Naive thymus-derived CD4-positive, alpha-beta T cell (primary cell): ENCODE measurements around the gene GNB3. TPM values are rescaled to one million over a fixed set of nuclear protein-coding genes. Genes with fewer than 3 reads are reported as not detected.

ENCODE experiments used
- ATAC-seq: fragments of 150-1000 bp; cut with Tn5 transposase; 2 replicates; pipeline ENCODE4 v1.10.0; 2021; ENCODE audit warnings: mild to moderate bottlenecking, moderate library complexity
- CTCF ChIA-PET: fragments of 350-600 bp; sonication (Branson Sonifier 250); formaldehyde crosslinking; loops from one replicate; lab custom pipeline; 2021; ENCODE audit warnings: antibody characterized with exemption; lab: Charles Lee
- POLR2A ChIA-PET: fragments of 350-600 bp; sonication (Branson Sonifier 250); formaldehyde crosslinking; loops from one replicate; lab custom pipeline; 2021; ENCODE audit warnings: antibody characterized with exemption, inconsistent platforms; lab: Charles Lee
- DNase-seq, 9 donors: peaks; one replicate each; pipeline versions ENCODE4 v3.0.0 to v3.0.0-alpha.2; 2020 to 2022; ENCODE audit warnings: mixed read lengths in 1 of 9
- H3K27ac ChIP-seq: one replicate; pipeline ENCODE4 v1.7.0; 2013; ENCODE audit warnings: mild to moderate bottlenecking, low read depth, low read length, moderate library complexity
- H3K27me3 ChIP-seq, 2 donors: one replicate each; pipeline ENCODE4 v1.7.0; 2013; ENCODE audit warnings: low read length in 2 of 2, mild to moderate bottlenecking in 2 of 2, moderate library complexity in 2 of 2; ENCODE audit not compliant: control insufficient read depth in 2 of 2, insufficient read depth in 2 of 2
- H3K36me3 ChIP-seq, 3 experiments: 1 replicate in 2 of 3; 2 replicates in 1 of 3; pipeline ENCODE4 v1.7.0; 2013; ENCODE audit warnings: low read length in 3 of 3, mild to moderate bottlenecking in 3 of 3, moderate library complexity in 1 of 3; ENCODE audit not compliant: insufficient read depth in 3 of 3, control insufficient read depth in 2 of 3
- H3K4me1 ChIP-seq, 2 donors: one replicate each; pipeline ENCODE4 v1.7.0; 2013; ENCODE audit warnings: low read length in 2 of 2, mild to moderate bottlenecking in 2 of 2, moderate library complexity in 1 of 2; ENCODE audit not compliant: control insufficient read depth in 2 of 2, insufficient read depth in 2 of 2
- H3K4me3 ChIP-seq: 2 replicates; pipeline ENCODE4 v1.7.0; 2013; ENCODE audit warnings: mild to moderate bottlenecking, low read length
- H3K9me3 ChIP-seq, 3 experiments: 1 replicate in 2 of 3; 2 replicates in 1 of 3; pipeline ENCODE4 v1.7.0; 2013; ENCODE audit warnings: low read length in 3 of 3; ENCODE audit not compliant: control insufficient read depth in 2 of 3
- H3K27ac Mint-ChIP-seq, 9 donors: one replicate each; pipeline ENCODE4 v1.8.0; 2020 to 2022; ENCODE audit warnings: mixed read lengths in 9 of 9, mild to moderate bottlenecking in 8 of 9, moderate library complexity in 5 of 9, inconsistent platforms in 2 of 9
- H3K27me3 Mint-ChIP-seq, 5 donors: one replicate each; pipeline ENCODE4 v1.8.0; 2021 to 2022; ENCODE audit warnings: mixed read lengths in 5 of 5, mild to moderate bottlenecking in 1 of 5
- H3K36me3 Mint-ChIP-seq, 5 donors: one replicate each; pipeline ENCODE4 v1.8.0; 2020 to 2022; ENCODE audit warnings: mixed read lengths in 5 of 5, mild to moderate bottlenecking in 3 of 5, inconsistent platforms in 1 of 5
- H3K4me1 Mint-ChIP-seq, 7 donors: one replicate each; pipeline ENCODE4 v1.8.0; 2020 to 2022; ENCODE audit warnings: mixed read lengths in 7 of 7, mild to moderate bottlenecking in 3 of 7, inconsistent platforms in 1 of 7
- H3K4me3 Mint-ChIP-seq, 10 donors: one replicate each; pipeline ENCODE4 v1.8.0; 2020 to 2022; ENCODE audit warnings: mild to moderate bottlenecking in 10 of 10, mixed read lengths in 10 of 10, moderate library complexity in 6 of 10, inconsistent platforms in 2 of 10
- H3K9me3 Mint-ChIP-seq, 11 donors: one replicate each; pipeline ENCODE4 v1.8.0; 2020 to 2022; ENCODE audit warnings: mixed read lengths in 11 of 11, mild to moderate bottlenecking in 4 of 11, inconsistent platforms in 1 of 11, moderate library complexity in 1 of 11
- intact Hi-C, 2 donors: fragments of 100-400 bp; cut with micrococcal nuclease; formaldehyde crosslinking; loops; one replicate each; pipeline ENCODE4 v1.15.1; 2023
- polyA plus RNA-seq, 2 donors: library from polyadenylated mRNA; unstranded; fragments of 300-500 nt; fragmentation: Illumina TruSeq; gene quantifications; one replicate each; pipeline ENCODE4 v1.2.3, GENCODE V29; 2021
- total RNA-seq, 6 experiments: library from RNA in 5 of 6; stranded (reverse) in 5 of 6; gene quantifications; 1 replicate in 5 of 6; 2 replicates in 1 of 6; pipeline ENCODE4 v1.2.3 and lab custom pipeline; 2021 to 2026

Gene GNB3
- total and polyA plus RNA-seq, 7 experiments from 2014 or later, result 0.23 to 11.8 (median 2.5) TPM; not detected in 1

DNA sequence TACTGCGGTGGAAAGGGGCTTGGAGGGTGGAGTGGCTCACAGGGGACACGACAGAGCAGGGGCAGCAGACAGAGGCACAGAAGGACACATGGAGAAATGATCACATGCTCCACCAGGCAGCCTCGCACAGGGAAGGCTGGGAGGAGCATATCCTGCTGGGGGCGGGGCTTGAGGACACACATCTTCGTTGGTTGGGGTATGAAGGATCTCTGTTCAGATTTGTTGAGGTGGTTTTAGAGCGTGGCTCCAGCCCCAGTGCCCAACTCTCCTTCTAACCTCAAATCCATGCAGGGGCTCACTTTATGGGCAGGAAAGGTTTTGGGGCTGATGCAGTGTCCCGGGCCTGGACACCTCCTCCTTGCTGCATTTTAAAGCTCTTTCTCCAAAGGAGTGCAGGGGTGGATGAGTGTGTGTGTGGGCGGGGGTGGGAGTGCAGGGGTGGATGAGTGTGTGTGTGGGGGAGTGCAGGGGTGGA is 13.3 kb upstream of the GNB3 start:
- Mint-ChIP-seq H3K36me3 (no peaks in the 10 kb centered on the region), H3K4me1 (peaks cover 19 to 32% (median 28%) of the 10 kb centered on the region in 7 donors), H3K27ac (peak overlapping the region in 6 of 9 donors; percentile 10 to 81 (median 64)), H3K9me3 (peaks cover 0 to 2% (median 0%) of the 10 kb centered on the region in 11 donors), H3K4me3 (peak overlapping the region; percentile 63 to 98 (median 73)), H3K27me3 (peaks cover 9 to 69% (median 21%) of the 10 kb centered on the region in 5 donors)
- no peak for ATAC-seq
- ChIA-PET CTCF (interaction anchor here (1.9 to 5.7 kb wide), 2 partner anchors 8 to 38 kb away, joined by 8 to 27 read pairs; partner anchors contain the start of gene CD4), POLR2A (interaction anchor here (1.4 to 13.2 kb wide), 8 partner anchors 10 to 74 kb away, joined by 3 to 91 read pairs (median 5); partner anchors contain the start of genes CD4, CDCA3, MLF2 and USP5)
- H3K9me3 ChIP-seq, result no peaks in the 10 kb centered on the region
- peak in 5 of 9 donors; percentile 25 to 56 (median 34) for DNase-seq
- H3K4me1 ChIP-seq, result peaks cover 0 to 4% of the 10 kb centered on the region in 2 donors
- no peak overlapping the region for H3K27ac ChIP-seq
- H3K36me3 ChIP-seq, result no peaks in the 10 kb centered on the region
- intact Hi-C loops, result loop anchor here (5.0 kb wide), 2 partner anchors 140 to 260 kb away; partner anchors contain the start of genes NOP2 (in 1 of the 2) and ZNF384 (in 1 of the 2)
- no peak overlapping the region for H3K4me3 ChIP-seq
- peaks cover 0 to 9% of the 10 kb centered on the region in 2 donors for H3K27me3 ChIP-seq

DNA sequence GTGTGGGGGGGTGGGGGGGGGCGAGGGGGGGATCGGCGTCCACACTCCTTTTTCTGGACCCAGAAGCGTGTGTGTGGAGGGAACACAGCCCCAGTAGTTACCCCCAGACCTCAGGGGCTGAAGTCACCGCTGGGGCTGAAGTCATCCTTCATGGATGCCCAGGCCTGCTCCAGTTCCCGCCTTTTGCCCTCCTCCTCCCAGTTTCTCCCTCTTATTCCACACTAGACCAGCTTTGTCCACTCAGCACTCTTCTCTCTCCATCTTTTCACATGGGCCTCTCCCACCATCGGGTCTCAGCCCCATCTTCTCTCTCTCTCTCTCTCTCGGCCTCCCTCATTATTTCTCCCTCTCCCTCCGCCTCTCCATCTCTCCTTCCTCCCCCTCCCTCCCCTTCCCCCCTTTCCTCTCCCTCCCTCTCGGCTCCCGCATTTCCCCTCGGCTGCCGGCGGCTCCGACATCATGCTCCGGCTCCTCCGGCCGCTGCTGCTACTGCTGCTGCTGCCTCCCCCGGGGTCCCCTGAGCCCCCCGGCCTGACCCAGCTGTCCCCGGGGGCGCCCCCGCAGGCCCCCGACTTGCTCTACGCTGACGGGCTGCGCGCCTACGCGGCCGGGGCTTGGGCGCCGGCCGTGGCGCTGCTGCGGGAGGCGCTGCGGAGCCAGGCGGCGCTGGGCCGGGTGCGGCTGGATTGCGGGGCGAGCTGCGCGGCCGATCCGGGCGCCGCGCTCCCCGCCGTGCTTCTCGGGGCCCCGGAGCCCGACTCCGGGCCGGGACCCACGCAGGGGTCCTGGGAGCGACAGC is 12.5 kb upstream of the GNB3 start, which contains the start of gene P3H3:
P3H3 (plus strand) TSS at position 426 of the 799 bp plus-strand sequence; CDS start at position 460, 34 bp downstream.
- H3K4me1 ChIP-seq, result peaks cover 0 to 4% of the 10 kb centered on the region in 2 donors
- Mint-ChIP-seq H3K36me3 (no peaks in the 10 kb centered on the region), H3K27ac (peak within 1 kb of the TSS; percentile 77 to 93 (median 85)), H3K9me3 (peaks cover 0 to 2% (median 0%) of the 10 kb centered on the region in 11 donors), H3K4me3 (peak within 1 kb of the TSS; percentile 88 to 98 (median 92)), H3K27me3 (peaks cover 9 to 62% (median 17%) of the 10 kb centered on the region in 5 donors), H3K4me1 (peaks cover 19 to 32% (median 27%) of the 10 kb centered on the region in 7 donors)
- H3K27me3 ChIP-seq, result peaks cover 0 to 9% of the 10 kb centered on the region in 2 donors
- peak within 1 kb of the TSS; percentile 53 for H3K27ac ChIP-seq
- CTCF ChIA-PET, result interaction anchor here (1.0 to 1.9 kb wide), 7 partner anchors 21 to 274 kb away, joined by 3 to 8 read pairs (median 3); partner anchors contain the start of genes CD4 and SPSB2
- H3K9me3 ChIP-seq, result no peaks in the 10 kb centered on the region
- intact Hi-C loops, result loop anchor here (1.0 to 5.0 kb wide), 5 partner anchors 24 to 261 kb away; partner anchors contain the start of genes ZNF384 (in 2 of the 2), NOP2 (in 1 of the 2), SPSB2 (in 1 of the 2) and USP5 (in 1 of the 2)
- DNase-seq, result peak in 2 of 9 donors; percentile 39 to 55
- POLR2A ChIA-PET, result interaction anchor here (0.5 to 13.2 kb wide), 18 partner anchors 9 to 1160 kb away, joined by 3 to 91 read pairs (median 4); partner anchors contain the start of genes CD4, CDCA3, COPS7A and MLF2
- H3K4me3 ChIP-seq, result peak within 1 kb of the TSS; percentile 77
- peak; percentile 54 for ATAC-seq
- H3K36me3 ChIP-seq, result no peaks in the 10 kb centered on the region

DNA sequence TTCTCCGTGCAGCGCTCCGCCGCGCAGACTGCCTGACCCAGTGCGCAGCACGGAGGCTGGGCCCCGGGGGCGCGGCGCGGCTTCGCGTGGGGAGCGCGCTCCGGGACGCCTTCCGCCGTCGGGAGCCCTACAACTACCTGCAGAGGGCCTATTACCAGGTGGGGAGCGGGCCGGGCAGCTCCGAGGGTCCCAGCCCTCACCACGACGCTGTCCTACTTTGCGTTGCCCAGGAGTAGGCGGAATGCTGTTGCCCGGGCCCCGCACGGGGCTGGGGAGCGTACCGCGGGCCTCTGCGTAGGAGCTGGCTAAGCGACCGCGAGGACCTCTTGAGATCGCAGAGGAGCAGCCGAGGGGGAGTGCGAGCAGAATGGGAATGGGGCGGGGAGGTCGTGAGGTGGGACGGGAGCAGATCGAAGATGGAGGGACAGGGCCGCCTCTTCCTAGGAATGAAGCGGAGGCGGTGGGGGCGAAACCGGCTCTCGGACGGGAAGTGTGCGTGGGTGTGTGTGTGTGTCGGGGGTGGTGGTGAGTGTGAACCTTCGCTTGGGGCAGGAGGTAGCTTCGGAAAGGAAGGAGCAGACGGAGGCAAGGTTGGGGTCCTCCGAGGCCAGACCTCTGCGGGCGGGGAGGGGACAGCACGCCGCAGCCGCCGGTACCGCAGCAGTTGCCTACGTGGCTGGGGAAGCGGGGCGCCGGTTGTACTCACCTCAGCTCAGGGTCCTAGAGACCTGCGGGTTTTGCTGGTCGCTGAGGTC is 11.8 kb upstream of the GNB3 start:
- peak overlapping the region; percentile 77 to 93 (median 85) for H3K27ac Mint-ChIP-seq
- H3K27ac ChIP-seq, result peak overlapping the region; percentile 53
- peak; percentile 69 for ATAC-seq
- H3K36me3 ChIP-seq, result no peaks in the 10 kb centered on the region
- intact Hi-C loops, result loop anchor here (1.0 to 5.0 kb wide), 5 partner anchors 23 to 262 kb away; partner anchors contain the start of genes ZNF384 (in 2 of the 2), NOP2 (in 1 of the 2), SPSB2 (in 1 of the 2) and USP5 (in 1 of the 2)
- ChIA-PET POLR2A (interaction anchor here (0.5 to 13.2 kb wide), 24 partner anchors 8 to 202 kb away, joined by 3 to 91 read pairs (median 4); partner anchors contain the start of genes CD4, CDCA3, COPS7A and GNB3), CTCF (interaction anchor here (0.7 to 1.9 kb wide), 11 partner anchors 10 to 274 kb away, joined by 3 to 8 read pairs (median 4); partner anchors contain the start of genes CD4, MLF2, SPSB2 and USP5)
- peak overlapping the region; percentile 77 for H3K4me3 ChIP-seq
- peaks cover 0 to 9% of the 10 kb centered on the region in 2 donors for H3K27me3 ChIP-seq
- peaks cover 19 to 32% (median 27%) of the 10 kb centered on the region in 7 donors for H3K4me1 Mint-ChIP-seq
- peaks cover 0 to 2% (median 0%) of the 10 kb centered on the region in 11 donors for H3K9me3 Mint-ChIP-seq
- DNase-seq, result peak; percentile 31 to 60 (median 55)
- peaks cover 0 to 4% of the 10 kb centered on the region in 2 donors for H3K4me1 ChIP-seq
- peaks cover 9 to 58% (median 16%) of the 10 kb centered on the region in 5 donors for H3K27me3 Mint-ChIP-seq
- H3K9me3 ChIP-seq, result no peaks in the 10 kb centered on the region
- peaks cover 0 to 4% (median 0%) of the 10 kb centered on the region in 5 donors for H3K36me3 Mint-ChIP-seq
- H3K4me3 Mint-ChIP-seq, result peak overlapping the region; percentile 88 to 98 (median 92)

DNA sequence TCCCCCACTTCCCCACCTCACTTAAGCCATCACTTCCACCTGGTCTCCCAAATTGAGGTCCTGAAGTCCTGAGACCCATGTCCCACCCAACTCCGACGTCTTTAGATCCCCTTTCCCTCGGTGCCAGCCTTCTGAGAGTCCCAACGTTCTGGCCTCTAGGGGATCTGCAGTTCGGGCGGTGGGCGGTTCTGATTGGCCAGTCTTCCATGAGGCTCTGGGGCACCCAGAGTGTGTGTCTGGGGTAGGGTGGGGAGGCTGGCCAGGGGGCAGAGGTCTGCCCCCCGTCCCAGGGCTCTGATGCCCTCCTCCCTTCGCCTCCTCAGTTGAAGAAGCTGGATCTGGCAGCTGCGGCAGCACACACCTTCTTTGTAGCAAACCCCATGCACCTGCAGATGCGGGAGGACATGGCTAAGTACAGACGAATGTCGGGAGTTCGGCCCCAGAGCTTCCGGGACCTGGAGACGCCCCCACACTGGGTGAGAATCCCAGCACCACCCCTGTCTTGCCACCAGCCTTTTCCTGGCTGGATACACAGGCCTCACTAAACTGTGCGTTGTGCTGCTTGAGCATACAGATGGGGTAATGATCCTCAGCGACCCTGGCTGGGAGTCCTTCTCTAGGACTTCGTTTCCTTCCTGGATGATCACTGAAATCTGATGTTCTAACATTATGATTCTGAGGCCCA is 11.0 kb upstream of the GNB3 start:
- intact Hi-C loops, result loop anchor here (2.0 to 5.0 kb wide), 4 partner anchors 43 to 262 kb away; partner anchors contain the start of genes ZNF384 (in 2 of the 2), NOP2 (in 1 of the 2) and SPSB2 (in 1 of the 2)
- no peaks in the 10 kb centered on the region for H3K36me3 ChIP-seq
- peak overlapping the region; percentile 53 for H3K27ac ChIP-seq
- ATAC-seq (no peak), DNase-seq (no peak)
- ChIA-PET POLR2A (interaction anchor here (0.6 to 13.2 kb wide), 18 partner anchors 11 to 202 kb away, joined by 3 to 91 read pairs (median 4); partner anchors contain the start of genes CD4, CDCA3, COPS7A and GNB3), CTCF (interaction anchor here (0.5 to 1.6 kb wide), 8 partner anchors 9 to 77 kb away, joined by 3 to 6 read pairs (median 4); partner anchors contain the start of genes MLF2, SPSB2 and USP5)
- Mint-ChIP-seq H3K36me3 (peaks cover 0 to 4% (median 0%) of the 10 kb centered on the region in 5 donors), H3K27ac (peak overlapping the region in 8 of 9 donors; percentile 81 to 93 (median 86)), H3K27me3 (peaks cover 9 to 53% (median 16%) of the 10 kb centered on the region in 5 donors), H3K4me3 (peak overlapping the region; percentile 88 to 98 (median 92)), H3K4me1 (peaks cover 19 to 32% (median 26%) of the 10 kb centered on the region in 7 donors), H3K9me3 (peaks cover 0 to 2% (median 0%) of the 10 kb centered on the region in 11 donors)
- H3K4me1 ChIP-seq, result peaks cover 0 to 4% of the 10 kb centered on the region in 2 donors
- peaks cover 0 to 9% of the 10 kb centered on the region in 2 donors for H3K27me3 ChIP-seq
- H3K4me3 ChIP-seq, result peak overlapping the region; percentile 77
- no peaks in the 10 kb centered on the region for H3K9me3 ChIP-seq
